Esophagus mucosa (tissue), 1 donor: Measurements from ENCODE around the gene SPACA1. TPM values are rescaled to one million over a fixed set of nuclear protein-coding genes. Genes with fewer than 3 reads are reported as not detected.

ENCODE experiments used
- ATAC-seq: fragments of 200-7000 bp; cut with Tn5 transposase; one replicate; pipeline ENCODE4 v1.9.1; 2020
- total RNA-seq: library from RNA; stranded (reverse); gene quantifications from one replicate; pipeline ENCODE4 v1.2.4, GENCODE V29; 2023
- donor health status: DM: yes; HTN: yes; CAD: no.

SPACA1 gene
- total RNA-seq, 1 donor from 2014 or later: not detected

GRCh38 chr6:88107241-88107640 lies 59.6 kb downstream of the SPACA1 start:
- ATAC-seq: no peak

DNA sequence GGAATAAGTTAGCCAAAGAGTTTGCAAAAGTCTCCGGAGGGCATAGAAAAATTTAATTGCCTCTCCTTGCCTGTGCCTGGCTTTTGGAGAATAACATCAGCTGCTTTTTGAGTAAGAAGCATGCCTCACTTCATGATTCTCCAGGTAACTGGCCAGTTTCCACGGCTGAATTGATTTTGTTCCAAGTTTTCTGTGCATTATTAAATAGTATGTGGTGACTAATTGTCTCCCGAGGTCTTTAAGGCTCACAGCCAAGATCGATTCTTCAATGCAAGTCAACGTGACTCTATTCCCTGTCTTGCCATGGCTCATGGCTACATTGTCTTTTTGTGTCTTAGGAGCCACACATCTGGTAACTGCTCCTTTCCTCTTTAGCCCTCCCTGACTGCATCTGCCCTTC lies 64.3 kb downstream of the SPACA1 start:
- no peak for ATAC-seq

- no peak for ATAC-seq
Measured at GRCh38 chr6:88114838-88115237, 67.2 kb downstream of the SPACA1 start.

DNA sequence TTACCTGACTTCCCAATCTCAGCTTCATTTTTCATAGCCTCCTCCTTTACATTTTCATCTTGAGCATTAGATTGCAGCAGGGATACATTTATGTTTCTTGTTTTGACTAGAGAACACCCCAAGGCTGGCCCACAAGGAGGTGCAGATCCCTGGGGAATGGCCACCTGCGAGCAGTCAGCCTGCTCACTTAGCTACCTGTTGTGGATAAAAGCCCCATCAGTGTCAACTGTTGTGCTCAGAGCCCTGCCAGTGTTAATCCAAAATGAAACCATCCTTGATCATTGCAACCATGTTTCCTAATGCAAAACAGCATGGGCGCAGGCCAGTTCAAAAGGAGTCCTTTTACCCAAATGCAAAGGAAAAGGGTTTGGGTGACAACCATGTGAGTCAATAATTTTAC lies 67.7 kb downstream of the SPACA1 start:
- ATAC-seq: no peak

GRCh38 chr6:88116276-88116675 lies 68.6 kb downstream of the SPACA1 start:
- ATAC-seq: no peak

Other genes starting within 250 kb of the SPACA1 start
- 0.72 TPM for gene CNR1, start 118.5 kb downstream of the SPACA1 start, total RNA-seq